Left renal pelvis (tissue), 4 donors: ENCODE data around the gene CRKL. TPM values are rescaled to one million over a fixed set of nuclear protein-coding genes. Genes with fewer than 3 reads are reported as not detected.
"Not testable (repeated sequence)": the region's sequence is repeated elsewhere in the genome, so short reads cannot be mapped to it uniquely, and the experiment has no call there.

Experiments used
- DNase-seq, 4 donors: peaks; one replicate each; pipeline ENCODE4 v3.0.0-alpha.2; 2013; ENCODE audit warnings: low read depth in 4 of 4, low spot score in 3 of 4
- polyA plus RNA-seq, 4 donors: library from polyadenylated mRNA; unstranded; fragments of 120-200 nt; gene quantifications; one replicate each; pipeline ENCODE4 v1.2.1, GENCODE V29; 2013; ENCODE audit not compliant: insufficient read length in 4 of 4

The CRKL gene
- polyA plus RNA-seq, 4 donors: 63.5 to 71.7 (median 66.7) TPM

DNA sequence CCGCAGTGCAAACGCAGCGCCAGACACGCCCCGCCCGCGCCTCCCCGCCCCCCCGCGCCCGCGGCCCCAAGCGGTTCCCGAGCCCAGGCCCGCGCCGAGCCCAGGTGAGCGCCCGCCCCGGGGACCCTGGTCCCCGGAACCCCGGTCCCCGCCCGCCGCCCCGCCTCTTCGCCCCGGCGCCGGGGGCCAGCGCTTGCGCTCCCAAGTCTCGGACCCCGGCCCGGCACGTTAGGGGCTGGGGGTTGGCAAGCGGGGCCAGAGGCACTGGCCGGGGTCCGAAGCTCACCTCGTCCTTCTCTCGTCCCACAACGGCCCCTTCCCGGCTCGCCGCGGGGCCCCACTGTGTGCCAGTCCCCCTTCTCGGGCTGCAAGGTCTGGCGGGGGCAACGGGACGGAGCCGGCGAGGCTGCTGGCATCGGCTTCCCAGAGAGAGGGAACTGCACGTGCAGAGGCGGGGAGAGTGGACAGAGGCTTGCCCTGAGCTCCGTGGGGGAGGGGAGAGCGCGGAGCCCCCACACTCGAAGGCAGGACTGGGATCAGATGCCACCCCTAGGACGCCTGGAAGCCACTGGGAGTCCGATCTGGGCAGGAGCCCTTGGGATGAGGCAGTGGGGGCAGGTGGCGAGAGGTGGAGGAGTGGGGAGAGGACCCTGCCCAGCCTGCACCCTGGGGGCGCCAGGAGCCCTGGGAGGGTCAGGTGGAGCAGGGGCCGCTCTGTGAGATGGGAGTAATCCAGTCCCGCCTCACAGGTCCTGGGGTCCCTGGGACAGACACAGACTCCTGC, 48.1 kb downstream of the CRKL start:
- DNase-seq: no peak

DNA sequence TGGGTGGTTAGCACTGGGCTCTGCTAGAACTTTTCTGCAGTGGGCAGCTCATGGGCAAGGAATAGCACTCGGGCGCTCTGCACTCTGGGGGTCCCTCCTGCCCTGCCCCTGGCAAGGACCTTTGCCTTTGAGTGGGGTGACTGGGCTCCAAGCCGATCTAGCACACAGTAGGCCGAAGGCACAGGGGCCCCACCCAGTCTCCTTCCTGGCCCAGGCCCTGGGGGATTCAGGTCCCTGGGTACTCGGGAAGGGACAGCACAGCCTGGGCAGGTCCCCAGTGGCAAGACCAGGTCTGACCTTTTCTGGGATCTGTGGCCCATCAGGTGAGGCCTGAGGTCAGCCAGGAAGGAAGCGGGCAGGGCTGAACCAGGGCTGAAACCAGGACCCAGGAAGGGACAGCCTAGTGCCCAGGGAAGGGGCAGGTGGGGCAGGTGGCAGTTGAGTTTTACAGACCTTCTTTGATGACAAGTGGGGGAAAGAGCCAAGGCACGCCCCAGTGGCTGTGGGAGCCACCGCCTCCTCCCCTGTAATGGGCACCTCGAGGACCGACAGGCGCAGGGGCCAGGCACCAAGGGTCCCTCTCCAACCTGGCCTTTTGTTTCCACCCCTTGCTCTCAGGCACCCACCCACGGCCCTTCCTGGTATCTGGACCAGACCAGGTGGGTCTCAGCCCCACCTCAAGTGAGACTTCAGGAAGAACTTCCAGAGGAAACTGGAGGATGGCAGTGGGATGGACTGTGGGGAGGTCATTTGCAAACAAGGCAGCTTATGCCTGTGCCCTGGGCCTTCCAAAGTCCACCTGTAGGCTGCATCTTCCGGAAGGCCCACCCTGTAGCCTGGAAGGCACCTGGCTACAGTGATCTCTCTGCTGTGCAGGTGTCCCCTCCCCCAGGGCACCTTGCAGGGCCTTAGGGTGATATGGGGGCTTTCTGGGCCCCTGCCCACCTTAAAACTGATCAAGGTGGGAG, 49.0 kb downstream of the CRKL start:
- no peak for DNase-seq

DNA sequence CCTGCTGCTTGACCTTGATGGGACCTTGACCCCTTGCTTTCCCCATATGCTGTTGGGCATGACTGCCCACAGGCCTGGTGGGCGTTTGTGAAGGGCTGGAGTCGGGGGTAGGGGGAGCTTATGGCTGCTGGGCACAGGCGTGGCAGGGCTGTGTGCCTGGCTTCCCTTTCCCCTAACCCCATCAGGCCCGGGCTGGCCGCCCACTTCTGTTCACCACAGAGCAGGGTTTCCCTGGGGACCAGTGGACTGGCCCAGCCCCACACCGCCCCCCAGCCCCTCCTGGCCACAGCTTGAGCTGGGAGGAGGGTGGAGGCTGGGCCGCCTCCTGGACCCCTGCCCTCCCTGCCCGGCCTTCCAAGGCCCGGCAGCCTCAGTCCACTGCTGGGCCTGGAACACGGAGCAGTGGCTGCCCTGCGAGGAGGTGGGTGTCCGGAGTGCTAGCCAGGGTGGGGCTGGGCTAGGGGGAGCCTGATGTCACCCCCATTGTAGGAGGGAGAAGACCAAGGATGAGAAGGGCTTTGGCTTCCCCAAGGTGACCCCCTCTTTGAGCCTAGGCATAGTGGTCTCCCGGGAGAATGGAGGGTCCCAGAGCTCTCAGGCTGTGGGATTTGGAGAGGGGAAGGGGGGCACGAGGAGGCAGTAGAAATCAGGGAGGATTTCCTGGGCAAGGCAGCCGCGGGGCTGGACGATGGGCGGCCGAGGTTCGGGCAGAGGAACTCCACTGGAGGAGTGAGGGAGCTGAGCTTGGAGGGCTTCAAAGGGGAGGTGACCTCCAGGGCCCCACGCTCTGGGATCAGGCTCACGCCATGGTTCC, 49.9 kb downstream of the CRKL start, which contains the start of gene AIFM3:
Gene AIFM3, plus strand, starts transcription at position 373 of the 814 bp plus-strand sequence. CDS start 690 bp downstream, outside the sequence.
- no peak for DNase-seq

DNA sequence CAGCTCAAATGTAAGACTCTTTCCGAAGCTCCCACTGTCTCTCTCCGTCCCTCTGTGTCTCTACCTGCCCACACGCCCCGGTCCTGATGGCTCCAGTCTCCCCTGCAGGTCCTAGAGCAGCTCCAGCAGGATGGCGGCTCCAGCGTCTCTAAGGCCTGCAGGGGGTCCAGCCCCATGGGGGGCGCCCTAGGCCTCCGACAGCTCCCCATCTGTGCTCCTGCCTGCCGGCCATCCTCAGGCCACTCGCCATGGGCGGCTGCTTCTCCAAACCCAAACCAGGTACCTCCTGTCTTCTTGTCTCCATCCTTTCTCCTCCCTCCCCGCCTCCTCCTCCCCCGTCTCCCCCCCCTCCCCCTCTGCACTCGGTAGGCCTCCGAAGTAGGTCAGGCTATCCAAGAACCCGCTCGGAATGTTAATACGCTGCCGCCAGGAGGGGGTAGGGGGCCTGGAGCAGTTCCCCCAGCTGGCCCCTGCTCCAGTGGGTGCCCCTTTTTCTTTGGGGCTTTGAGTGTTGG, 50.5 kb downstream of the CRKL start:
- DNase-seq: no peak

DNA sequence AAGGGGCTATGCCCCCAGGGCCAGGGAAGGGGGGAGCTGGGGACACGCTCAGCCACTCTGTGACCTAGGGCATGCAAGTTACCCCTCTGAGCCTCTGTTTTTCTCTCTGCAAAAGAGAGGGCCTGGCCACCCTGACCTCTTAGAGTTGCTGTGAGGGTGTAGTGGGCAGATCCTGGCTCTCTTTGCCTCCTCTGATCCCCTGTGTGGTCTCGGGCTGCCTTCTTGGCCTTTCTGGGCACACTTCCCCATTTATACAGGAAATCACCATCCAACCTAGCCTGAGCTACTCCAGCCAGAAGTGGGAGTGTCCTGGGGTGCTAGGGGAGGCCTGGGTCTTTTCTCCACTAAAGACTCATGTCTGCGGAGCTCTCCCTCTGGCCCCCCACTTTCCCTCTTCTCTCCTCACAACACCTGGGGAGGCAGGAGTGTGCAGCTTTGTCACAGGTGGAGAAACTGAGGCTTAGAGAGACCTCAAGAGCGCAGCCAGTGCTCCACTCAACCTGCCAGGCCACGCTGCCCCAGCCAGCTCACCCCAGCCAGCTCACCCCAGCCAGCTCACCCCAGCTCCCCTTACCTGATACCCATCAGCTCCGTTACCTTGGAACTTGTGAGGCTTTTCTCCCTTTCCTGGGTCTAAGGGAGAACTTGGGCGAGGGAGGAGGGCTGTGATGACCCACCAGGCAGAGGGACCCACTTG, 51.2 kb downstream of the CRKL start:
- no peak for DNase-seq

DNA sequence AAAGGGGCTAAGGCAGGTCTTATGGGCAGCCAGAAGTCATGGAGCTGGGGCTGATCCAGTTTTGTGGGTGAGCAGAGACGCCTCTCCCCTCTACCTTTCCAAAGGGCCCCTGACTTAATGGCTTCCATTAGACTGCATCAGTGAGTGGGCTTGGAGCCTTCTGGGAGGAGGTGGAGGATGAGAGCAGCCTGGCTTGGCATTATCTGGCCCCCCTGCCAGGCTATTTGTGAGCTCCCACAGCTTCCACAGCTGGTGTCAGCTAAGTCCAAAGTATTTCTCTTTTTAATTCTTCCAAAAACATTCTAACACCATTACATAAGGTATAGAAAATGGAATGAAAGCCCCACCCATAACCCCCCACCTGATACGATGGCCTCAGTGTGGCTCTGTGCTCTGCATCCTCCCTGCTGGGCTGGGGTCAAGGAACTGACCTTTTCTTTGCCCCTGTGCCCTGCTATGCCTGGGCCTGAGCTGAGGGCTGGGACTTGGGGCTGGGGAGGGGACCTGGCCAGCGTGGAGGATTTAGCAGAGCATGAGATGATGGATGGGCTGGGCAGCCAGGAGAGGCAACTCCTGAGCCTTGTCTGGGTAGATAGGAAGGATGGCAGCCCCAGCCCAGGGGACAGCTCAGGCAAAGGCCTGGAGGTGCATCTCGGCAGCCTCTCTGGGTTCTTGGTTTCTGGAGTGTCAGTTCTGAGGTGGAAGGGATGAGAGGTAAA, 53.9 kb downstream of the CRKL start:
- no peak for DNase-seq

DNA sequence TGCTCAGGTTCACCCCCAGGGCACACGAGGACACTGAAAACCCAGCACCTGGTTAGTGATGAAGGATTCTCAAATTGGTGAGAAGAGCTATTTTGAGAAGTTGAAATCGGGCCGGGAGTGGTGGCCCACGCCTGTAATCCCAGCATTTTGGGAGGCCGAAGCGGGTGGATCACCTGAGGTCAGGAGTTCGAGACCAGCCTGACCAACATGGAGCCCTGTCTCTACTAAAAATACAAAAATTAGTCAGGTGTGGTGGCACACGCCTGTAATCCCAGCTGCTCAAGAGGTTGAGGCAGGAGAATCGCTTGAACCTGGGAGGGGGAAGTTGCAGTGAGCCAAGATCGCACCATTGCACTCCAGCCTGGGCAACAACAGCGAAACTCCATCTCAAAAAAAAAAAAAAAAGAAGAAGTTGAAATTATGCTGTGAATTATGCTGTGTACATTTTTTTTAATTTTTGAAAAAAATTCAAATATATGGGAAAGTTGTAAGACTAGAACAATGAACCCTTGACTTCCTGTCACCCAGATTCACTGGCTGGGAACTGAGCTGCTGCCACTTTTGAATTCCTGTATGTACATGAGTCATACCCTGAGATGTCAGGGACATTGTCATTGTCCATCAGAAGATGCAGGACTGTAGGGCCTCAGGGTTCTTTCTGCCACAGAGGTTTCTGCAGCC, 54.9 kb downstream of the CRKL start:
- not testable (repeated sequence) for DNase-seq

DNA sequence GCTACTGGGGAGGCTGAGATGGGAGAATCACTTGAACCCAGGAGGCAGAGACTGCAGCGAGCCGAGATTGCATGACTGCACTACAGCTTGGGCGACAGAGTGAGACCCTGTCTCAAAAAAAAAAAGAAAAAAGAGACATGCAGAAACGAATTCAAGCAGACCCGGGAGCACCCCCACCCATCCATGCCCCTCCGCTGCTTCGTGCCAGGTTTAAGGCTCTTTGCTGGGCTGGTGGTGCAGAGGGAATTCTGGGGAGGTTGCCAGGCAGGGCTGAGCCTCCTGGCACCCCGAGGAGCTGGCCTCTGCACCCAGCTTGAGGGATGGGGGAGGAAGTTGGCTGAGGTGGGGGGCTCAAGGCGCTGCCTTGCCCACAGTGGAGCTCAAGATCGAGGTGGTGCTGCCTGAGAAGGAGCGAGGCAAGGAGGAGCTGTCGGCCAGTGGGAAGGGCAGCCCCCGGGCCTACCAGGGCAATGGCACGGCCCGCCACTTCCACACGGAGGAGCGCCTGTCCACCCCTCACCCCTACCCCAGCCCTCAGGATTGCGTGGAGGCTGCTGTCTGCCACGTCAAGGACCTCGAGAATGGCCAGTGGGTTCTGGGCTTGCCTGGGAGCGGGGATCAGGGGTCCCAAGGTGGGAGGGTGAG, 55.8 kb downstream of the CRKL start:
- no peak for DNase-seq

DNA sequence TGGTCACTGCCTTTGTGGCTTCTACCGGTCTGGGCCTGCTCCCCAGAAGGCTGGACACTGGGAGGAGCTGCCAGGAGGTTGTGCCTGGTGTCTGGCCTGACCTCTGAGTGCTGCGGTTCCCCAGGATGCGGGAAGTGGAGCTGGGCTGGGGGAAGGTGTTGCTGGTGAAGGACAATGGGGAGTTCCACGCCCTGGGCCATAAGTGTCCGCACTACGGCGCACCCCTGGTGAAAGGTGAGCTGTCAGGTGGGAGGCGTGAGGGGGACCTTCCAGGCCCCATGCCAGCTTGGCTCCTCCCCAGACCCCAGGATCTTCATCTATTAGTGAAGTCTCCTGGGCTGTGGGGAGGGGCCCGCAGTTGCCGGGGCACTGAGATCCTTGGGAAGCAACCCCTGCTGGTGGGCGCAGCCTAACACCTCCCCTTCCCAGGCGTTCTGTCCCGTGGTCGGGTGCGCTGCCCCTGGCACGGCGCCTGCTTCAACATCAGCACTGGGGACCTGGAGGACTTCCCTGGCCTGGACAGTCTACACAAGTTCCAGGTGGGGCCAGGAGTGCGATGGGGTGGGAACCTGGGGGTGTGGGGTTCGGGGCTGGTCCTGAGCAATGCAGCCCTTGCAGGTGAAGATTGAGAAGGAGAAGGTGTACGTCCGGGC, 56.6 kb downstream of the CRKL start:
- DNase-seq: no peak

DNA sequence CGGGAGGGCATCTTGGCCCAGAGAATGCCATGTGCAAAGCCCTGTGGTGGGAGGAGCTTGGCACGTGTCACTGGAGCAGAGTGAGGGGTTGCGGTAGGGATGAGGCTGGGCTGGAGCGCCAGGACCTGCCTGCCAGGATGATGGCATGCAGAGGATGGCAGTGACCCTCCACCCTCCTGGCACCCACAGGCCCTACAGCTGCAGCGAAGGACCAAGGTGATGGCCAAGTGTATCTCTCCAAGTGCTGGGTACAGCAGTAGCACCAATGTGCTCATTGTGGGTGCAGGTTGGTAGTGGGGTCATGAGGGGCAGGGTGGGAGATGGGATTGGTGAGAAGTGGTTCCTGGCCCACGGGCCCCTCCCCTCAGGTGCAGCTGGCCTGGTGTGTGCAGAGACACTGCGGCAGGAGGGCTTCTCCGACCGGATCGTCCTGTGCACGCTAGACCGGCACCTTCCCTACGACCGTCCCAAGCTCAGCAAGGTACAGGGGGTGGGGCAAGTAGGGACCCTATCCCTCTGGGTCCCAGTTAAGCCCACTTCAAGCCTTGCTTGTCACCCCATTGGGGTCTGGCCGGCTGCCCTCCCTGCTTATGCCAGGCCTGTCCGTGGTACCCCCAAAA, 57.2 kb downstream of the CRKL start:
- DNase-seq: no peak

DNA sequence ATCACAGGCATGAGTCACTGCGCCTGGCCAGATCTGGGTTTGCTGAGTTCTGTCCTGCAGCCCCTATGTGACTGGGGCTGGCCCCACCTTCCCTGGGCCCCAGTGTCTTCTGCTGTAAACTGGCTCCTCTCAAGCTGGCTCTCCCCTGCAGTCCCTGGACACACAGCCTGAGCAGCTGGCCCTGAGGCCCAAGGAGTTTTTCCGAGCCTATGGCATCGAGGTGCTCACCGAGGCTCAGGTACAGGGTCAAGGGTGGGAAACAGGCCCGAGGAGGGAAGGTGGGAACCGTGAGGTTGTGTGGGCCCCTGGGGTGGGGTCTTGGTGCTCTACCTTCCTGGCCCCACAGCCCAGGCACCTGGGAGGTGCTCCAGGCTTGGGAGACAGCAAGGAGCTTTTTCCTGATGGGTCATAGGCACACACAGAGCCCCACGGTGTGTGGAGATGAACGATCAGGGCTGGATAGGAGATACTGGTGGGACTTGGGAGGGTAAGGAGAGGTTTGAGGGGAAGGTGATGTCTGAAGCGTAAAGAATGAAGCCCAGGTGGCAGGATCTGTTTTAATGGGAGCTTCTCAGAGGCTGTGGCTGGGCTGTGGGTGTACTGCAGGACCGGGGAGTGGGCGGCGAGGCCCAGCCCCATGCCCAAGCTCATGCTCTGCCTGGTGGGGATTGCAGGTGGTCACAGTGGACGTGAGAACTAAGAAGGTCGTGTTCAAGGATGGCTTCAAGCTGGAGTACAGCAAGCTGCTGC, 58.5 kb downstream of the CRKL start:
- no peak for DNase-seq

DNA sequence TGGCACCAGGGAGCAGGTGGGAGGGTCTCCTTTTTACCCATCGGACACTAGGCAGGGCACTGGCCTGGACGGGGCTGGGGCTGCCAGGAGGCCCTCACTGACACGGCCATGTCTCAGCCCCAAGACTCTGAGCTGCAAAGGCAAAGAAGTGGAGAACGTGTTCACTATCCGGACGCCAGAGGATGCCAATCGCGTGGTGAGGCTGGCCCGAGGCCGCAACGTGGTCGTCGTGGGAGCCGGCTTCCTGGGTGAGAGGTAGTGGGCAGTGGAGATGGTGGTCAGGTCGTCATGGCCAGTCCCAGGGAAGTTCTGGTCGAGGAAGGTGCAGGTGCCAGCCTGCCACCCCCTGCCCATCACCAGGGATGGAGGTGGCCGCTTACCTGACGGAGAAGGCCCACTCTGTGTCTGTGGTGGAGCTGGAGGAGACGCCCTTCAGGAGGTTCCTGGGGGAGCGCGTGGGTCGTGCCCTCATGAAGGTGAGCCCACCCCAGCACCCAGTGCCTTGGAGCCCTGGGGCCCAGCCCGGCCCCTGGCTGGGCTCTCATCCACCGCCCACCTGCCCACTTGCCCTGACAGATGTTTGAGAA, 59.2 kb downstream of the CRKL start:
- no peak for DNase-seq

DNA sequence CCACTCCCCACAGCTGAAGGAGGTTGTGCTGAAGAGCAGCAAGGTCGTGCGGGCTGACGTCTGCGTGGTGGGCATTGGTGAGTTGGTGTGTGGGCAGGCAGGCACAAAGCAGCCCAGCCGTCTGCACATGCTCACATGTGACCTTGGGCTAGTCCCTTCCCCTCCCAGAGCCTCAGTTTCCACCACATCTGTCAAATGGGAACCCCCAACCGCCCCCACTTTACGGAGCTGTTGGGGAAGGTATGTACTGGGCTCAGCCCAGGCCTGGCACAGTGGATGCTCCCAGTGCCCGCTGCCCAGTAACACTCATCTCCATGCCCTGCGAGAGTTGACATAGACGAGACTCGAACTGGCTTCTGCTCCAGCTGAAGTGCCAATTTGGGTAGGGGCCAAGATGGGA, 59.8 kb downstream of the CRKL start:
- no peak for DNase-seq

DNA sequence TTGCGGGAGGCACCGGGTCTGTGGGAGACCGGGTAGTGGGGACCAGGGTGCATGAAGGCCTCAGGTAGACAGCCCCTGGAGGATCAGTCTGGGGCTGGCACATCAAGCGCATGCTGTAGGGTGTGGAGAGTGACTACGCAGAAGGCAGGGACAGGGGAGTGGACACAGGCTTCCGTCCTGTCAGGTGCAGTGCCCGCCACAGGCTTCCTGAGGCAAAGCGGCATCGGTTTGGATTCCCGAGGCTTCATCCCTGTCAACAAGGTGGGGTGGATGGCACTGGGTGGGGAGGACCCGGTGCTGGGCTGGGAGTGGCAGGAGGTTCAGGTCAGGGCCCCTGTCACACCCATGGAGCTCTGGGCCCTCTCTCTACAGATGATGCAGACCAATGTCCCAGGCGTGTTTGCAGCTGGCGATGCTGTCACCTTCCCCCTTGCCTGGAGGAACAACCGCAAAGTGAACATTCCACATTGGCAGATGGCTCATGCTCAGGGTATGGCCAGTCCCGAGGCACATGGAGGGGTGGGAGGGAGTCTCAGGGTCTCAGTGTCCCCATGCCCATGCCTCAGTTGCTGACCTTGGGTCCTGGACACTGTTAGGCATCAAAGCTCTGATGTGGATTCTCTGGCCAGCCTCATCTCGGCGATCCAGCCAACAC, 60.4 kb downstream of the CRKL start:
- DNase-seq: no peak

DNA sequence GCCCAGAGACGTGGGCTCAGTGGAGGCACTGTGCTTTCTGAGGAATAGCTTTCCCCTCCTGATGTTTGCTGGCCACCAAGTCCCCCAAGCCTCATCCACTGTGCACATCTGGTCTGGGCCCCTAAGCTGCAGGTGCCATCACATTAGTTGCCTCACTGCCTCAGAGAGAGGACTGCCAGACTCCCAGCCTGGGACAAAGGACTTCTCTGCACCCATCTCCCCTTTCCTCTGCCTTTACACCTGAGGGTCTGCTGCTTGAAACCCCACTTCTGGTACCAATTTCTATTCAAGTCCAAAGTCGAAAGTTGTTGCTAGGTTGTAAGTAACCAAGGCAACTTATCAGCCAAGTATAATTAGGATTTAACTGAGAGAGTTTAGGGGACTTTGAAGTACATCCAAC, 61.2 kb downstream of the CRKL start:
- DNase-seq: no peak
